Vagina (tissue), 2 donors: ENCODE results near the gene VDAC1. TPM values are rescaled to one million over a fixed set of nuclear protein-coding genes. Genes with fewer than 3 reads are reported as not detected.
"Not testable (repeated sequence)": the region's sequence is repeated elsewhere in the genome, so short reads cannot be mapped to it uniquely, and the experiment has no call there.

Experiments used
- DNase-seq, 2 donors: peaks; one replicate each; pipeline ENCODE4 v3.0.0-alpha.2; 2017; ENCODE audit errors: extremely low spot score in 2 of 2
- H3K27ac ChIP-seq: fragments of 200-600 bp; sonication (generic); one replicate; pipeline ENCODE4 v1.5.1; 2019
- H3K27me3 ChIP-seq: fragments of 200-600 bp; sonication (generic); one replicate; pipeline ENCODE4 v1.5.1; 2019
- H3K36me3 ChIP-seq, 2 donors: fragments of 200-600 bp; sonication (generic); one replicate each; pipeline ENCODE4 v1.5.1; 2017 to 2019
- H3K4me1 ChIP-seq: fragments of 200-600 bp; sonication (generic); one replicate; pipeline ENCODE4 v1.5.1; 2019
- H3K4me3 ChIP-seq, 2 donors: fragments of 200-600 bp; sonication (generic); 1 replicate in 1 of 2; 2 replicates in 1 of 2; pipeline ENCODE4 v1.5.1; 2016 to 2019
- H3K9me3 ChIP-seq: fragments of 200-600 bp; sonication (generic); one replicate; pipeline ENCODE4 v1.5.1; 2019
- POLR2A ChIP-seq, 2 donors: fragments of 450-650 bp; IDR thresholded peaks; one replicate each; pipeline ENCODE4 v1.6.1; 2017; ENCODE audit warnings: antibody characterized with exemption in 2 of 2, mild to moderate bottlenecking in 2 of 2, moderate library complexity in 2 of 2
- POLR2AphosphoS5 ChIP-seq, 2 donors: sonication (generic); formaldehyde crosslinking; IDR thresholded peaks; one replicate each; pipeline ENCODE4 v1.9.0; 2017; ENCODE audit warnings: antibody characterized with exemption in 2 of 2, mild to moderate bottlenecking in 2 of 2, low read depth in 1 of 2; ENCODE audit not compliant: insufficient read depth in 1 of 2
- intact Hi-C: fragments of 100-400 bp; cut with DNase I; formaldehyde crosslinking; loops from one replicate; pipeline ENCODE4 v1.15.1; 2023
- total RNA-seq: library from RNA; depleted of rRNA; stranded (reverse); fragments of >200 nt; gene quantifications from one replicate; pipeline ENCODE4 v1.2.3, GENCODE V29; 2016
- TF ChIP-seq, protein P1 (sequence below), 3 experiments: fragments of 450-650 bp in 2 of 3; fragments of 200-600 bp in 1 of 3; sonication (generic) in 1 of 3; IDR thresholded peaks; one replicate each; pipeline ENCODE4 v1.5.1; 2017 to 2019; ENCODE audit warnings: antibody characterized with exemption in 3 of 3, mild to moderate bottlenecking in 2 of 3, moderate library complexity in 2 of 3

The VDAC1 gene
- total RNA-seq, 1 donor from 2014 or later: 95.3 TPM

DNA sequence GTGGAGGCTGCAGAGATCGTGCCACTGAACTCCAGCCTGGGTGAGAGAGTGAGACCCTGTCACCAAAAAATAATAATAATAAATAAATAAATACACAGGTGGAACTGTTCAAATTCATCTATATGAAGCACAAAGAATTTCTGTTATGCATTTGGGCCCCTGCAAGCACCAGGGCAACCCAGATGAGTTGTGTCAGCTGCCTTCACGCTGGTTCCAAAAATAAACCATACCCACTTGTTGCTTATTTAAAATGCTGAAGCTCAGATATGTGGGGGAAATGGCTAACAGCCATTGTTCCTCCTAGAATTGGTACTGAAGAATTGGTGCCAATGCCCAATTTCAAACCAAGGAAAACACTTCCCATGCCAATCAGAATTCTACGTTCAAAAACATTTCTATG, 25.8 kb downstream of the VDAC1 start:
- H3K27me3 ChIP-seq: no peaks in the 10 kb centered on the region
- H3K4me3 ChIP-seq: no peak overlapping the region
- H3K9me3 ChIP-seq: no peaks in the 10 kb centered on the region
- peaks cover 0 to 54% of the 10 kb centered on the region in 2 donors for H3K36me3 ChIP-seq
- no peaks in the 10 kb centered on the region for H3K4me1 ChIP-seq
- H3K27ac ChIP-seq: no peak overlapping the region
- intact Hi-C loops: loop anchor here (5.0 kb wide), 1 partner anchor 1877 kb away; no protein-coding TSS in a partner anchor
- no peak for DNase-seq
- TF ChIP-seq, protein P1, sequence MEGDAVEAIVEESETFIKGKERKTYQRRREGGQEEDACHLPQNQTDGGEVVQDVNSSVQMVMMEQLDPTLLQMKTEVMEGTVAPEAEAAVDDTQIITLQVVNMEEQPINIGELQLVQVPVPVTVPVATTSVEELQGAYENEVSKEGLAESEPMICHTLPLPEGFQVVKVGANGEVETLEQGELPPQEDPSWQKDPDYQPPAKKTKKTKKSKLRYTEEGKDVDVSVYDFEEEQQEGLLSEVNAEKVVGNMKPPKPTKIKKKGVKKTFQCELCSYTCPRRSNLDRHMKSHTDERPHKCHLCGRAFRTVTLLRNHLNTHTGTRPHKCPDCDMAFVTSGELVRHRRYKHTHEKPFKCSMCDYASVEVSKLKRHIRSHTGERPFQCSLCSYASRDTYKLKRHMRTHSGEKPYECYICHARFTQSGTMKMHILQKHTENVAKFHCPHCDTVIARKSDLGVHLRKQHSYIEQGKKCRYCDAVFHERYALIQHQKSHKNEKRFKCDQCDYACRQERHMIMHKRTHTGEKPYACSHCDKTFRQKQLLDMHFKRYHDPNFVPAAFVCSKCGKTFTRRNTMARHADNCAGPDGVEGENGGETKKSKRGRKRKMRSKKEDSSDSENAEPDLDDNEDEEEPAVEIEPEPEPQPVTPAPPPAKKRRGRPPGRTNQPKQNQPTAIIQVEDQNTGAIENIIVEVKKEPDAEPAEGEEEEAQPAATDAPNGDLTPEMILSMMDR (IDR thresholded peaks at IDR 0.05): no peak
- TF ChIP-seq POLR2A (IDR thresholded peaks at IDR 0.05): no peak
- TF ChIP-seq POLR2AphosphoS5 (IDR thresholded peaks at IDR 0.05; ENCODE audit: insufficient read depth in 1 of 2, low read depth in 1 of 2): no peak

DNA sequence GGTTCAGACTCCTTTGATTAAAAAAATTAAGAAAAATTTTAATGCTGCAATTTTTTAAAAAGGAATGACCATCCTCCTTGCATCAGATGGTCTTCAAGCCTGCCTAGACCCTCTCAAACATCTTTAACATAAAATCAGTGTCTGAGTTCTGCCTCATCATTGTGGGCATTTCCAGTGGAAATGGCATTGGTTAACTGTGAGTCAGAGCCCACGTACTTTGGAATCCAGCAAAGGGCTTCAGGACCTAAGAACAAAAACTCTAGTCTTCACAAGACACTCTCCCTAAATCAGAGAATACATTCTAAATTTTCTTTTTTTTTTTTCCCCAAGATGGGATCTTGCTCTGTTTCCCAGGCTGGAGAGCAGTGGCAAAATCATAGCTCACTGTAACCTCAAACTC, 26.9 kb downstream of the VDAC1 start:
- Histone ChIP-seq H3K4me3 (no peak overlapping the region), H3K36me3 (peaks cover 0 to 65% of the 10 kb centered on the region in 2 donors), H3K4me1 (no peaks in the 10 kb centered on the region), H3K27me3 (no peaks in the 10 kb centered on the region), H3K9me3 (no peaks in the 10 kb centered on the region), H3K27ac (no peak overlapping the region)
- no peak for TF ChIP-seq POLR2AphosphoS5 (IDR thresholded peaks at IDR 0.05; ENCODE audit: insufficient read depth in 1 of 2, low read depth in 1 of 2)
- intact Hi-C loops: loop anchor here (5.0 kb wide), 1 partner anchor 1876 kb away; no protein-coding TSS in a partner anchor
- no peak for DNase-seq

DNA sequence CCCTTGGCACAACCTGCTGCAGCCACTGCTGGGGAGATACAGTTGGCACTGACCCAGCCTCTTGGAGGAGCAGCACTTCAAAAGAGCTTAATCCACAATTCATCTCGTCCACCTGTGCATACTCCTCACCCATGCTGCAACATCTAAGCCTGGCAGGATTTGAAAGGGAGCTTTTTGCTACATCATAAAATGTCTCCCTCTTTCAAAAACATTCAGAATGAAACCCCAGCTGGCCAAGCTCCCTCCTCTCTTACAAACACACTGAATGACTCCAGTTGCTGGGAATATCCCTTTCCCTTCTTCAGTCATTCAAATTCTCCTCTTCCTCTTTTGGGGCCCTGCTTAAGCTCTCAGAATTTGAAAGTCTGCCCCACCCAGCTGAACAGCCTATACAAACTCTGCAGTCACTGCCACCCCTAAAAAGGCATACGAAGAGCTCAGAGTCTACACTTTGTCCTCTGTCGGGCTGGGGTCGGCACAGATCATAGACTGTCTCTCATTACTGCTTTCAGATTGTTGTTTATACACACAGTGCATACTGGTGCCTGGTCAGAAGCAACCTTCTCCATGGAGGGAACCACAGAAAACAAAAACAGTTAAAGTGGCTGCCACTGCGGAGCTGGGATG, 27.5 kb downstream of the VDAC1 start:
- TF ChIP-seq, protein P1 (IDR thresholded peaks at IDR 0.05): no peak
- TF ChIP-seq POLR2A (IDR thresholded peaks at IDR 0.05) (no peak), POLR2AphosphoS5 (IDR thresholded peaks at IDR 0.05; ENCODE audit: insufficient read depth in 1 of 2, low read depth in 1 of 2) (no peak)
- no peak overlapping the region for H3K27ac ChIP-seq

DNA sequence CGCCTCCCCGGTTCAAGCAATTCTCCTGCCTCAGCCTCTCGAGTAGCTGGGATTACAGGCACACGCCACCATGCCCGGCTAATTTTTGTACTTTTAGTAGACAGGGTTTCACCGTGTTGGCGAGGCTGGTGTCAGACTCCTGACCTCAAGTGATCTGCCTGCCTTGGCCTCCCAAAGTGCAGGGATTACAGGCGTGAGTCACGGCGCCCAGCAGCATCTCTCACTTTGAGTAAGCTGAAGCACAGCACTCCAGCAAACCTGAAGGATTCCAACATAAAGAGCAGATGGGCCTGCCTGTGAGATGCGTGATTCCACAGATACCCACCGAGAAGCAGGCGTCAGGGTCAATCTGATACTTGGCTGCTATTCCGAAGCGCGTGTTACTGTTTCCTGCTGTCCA, 29.2 kb downstream of the VDAC1 start:
- H3K4me1 ChIP-seq, DNase-seq, H3K9me3 ChIP-seq, H3K27ac ChIP-seq, H3K4me3 ChIP-seq, H3K27me3 ChIP-seq: not testable (repeated sequence)
- intact Hi-C loops: loop anchor here (5.0 kb wide), 1 partner anchor 1873 kb away; no protein-coding TSS in a partner anchor
- H3K36me3 ChIP-seq: peaks cover 0 to 64% of the 10 kb centered on the region in 2 donors

More for the DNA sequence above, 27.5 kb downstream of the VDAC1 start:
- Histone ChIP-seq H3K27me3 (no peaks in the 10 kb centered on the region), H3K9me3 (no peaks in the 10 kb centered on the region), H3K36me3 (peaks cover 0 to 67% of the 10 kb centered on the region in 2 donors), H3K4me3 (no peak overlapping the region), H3K4me1 (no peaks in the 10 kb centered on the region)
- no peak for DNase-seq
- intact Hi-C loops: loop anchor here (5.0 kb wide), 1 partner anchor 1875 kb away; no protein-coding TSS in a partner anchor

DNA sequence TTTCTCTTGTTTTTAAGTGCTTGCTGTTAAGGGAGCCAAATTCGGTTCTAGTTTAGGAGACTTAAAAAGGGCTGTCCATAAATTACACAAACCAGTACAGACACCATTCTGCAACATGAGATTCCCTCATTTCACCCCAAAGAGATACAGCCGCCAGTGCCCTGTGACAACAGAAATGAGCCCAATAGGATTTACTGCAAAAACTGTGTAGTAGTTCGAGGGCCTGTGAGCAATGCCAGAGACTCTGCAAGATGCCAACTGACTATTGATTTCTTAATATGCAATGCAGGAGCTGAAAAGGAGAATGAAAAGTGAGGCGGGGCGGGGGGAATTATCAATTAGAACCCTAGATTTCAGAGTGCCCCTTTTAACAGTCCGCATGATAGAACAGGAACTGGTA, 30.6 kb downstream of the VDAC1 start:
- Histone ChIP-seq H3K27ac (no peak overlapping the region), H3K4me3 (no peak overlapping the region), H3K36me3 (peaks cover 0 to 53% of the 10 kb centered on the region in 2 donors), H3K4me1 (peaks cover 6% of the 10 kb centered on the region), H3K9me3 (no peaks in the 10 kb centered on the region), H3K27me3 (no peaks in the 10 kb centered on the region)
- intact Hi-C loops: no loop called here
- DNase-seq: no peak
- TF ChIP-seq POLR2A (IDR thresholded peaks at IDR 0.05): no peak
- no peak for TF ChIP-seq POLR2AphosphoS5 (IDR thresholded peaks at IDR 0.05; ENCODE audit: insufficient read depth in 1 of 2, low read depth in 1 of 2)
- TF ChIP-seq, protein P1 (IDR thresholded peaks at IDR 0.05): no peak

DNA sequence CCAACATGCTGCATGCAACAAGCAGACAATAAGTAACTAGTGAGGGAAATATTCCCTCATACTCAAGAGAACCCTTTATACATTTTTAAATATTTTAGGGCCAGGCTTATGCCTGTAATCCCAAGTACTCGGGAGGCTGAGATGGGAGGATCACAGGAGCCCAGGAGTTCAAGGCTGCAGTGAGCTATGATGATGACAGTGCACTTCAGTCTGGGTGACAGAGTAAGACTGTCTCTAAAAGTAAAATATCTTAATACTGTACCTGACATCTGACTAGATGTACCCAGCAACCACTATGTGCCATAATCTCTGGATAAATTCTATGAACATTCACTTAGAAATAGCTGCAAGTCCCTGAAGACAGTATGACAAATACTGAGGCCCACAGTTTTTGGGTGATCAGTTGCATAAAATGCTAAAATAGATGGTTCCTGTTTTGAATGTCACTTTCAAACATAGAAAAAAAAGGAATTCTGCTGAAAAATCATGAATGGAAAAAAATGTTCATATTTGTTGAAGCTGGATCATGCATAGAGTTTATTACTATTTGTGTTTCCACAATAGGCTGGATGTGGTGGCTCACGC, 34.4 kb downstream of the VDAC1 start:
- peaks cover 34% of the 10 kb centered on the region for H3K4me1 ChIP-seq
- H3K9me3 ChIP-seq: no peaks in the 10 kb centered on the region
- peaks cover 0 to 41% of the 10 kb centered on the region in 2 donors for H3K36me3 ChIP-seq
- H3K4me3 ChIP-seq: no peak overlapping the region
- TF ChIP-seq POLR2A (IDR thresholded peaks at IDR 0.05) (no peak), POLR2AphosphoS5 (IDR thresholded peaks at IDR 0.05; ENCODE audit: insufficient read depth in 1 of 2, low read depth in 1 of 2) (no peak)
- TF ChIP-seq, protein P1 (IDR thresholded peaks at IDR 0.05): no peak
- intact Hi-C loops: no loop called here
- H3K27me3 ChIP-seq: no peaks in the 10 kb centered on the region
- DNase-seq: no peak
- H3K27ac ChIP-seq: no peak overlapping the region
